CD14-positive monocyte (primary cell): ENCODE results near the gene SLC26A11. TPM values are rescaled to one million over a fixed set of nuclear protein-coding genes. Genes with fewer than 3 reads are reported as not detected.
A peak's percentile ranks its signal among the peaks of the same experiment; 100 is the strongest.

Source experiments
- DNase-seq, 3 donors: peaks; one replicate each; pipeline ENCODE4 v3.0.0-alpha.2; 2011 to 2022
- H2AFZ ChIP-seq: 2 replicates; pipeline ENCODE4 v1.6.0; 2012; ENCODE audit warnings: mild to moderate bottlenecking, low read depth, low read length, inconsistent platforms; ENCODE audit not compliant: insufficient read depth, poor library complexity, severe bottlenecking
- H3K27ac ChIP-seq, 2 donors: 1 replicate in 1 of 2; 2 replicates in 1 of 2; pipeline ENCODE4 v1.5.1; 2012 to 2013; ENCODE audit warnings: low read length in 2 of 2, control low read depth in 1 of 2, inconsistent platforms in 1 of 2, low read depth in 1 of 2, mild to moderate bottlenecking in 1 of 2
- H3K27me3 ChIP-seq, 2 donors: one replicate each; pipeline versions ENCODE4 v1.6.0 to v1.6.1; 2011 to 2013; ENCODE audit warnings: low read length in 2 of 2; ENCODE audit not compliant: control insufficient read depth in 2 of 2, insufficient read depth in 2 of 2
- H3K36me3 ChIP-seq, 2 donors: replicated peaks in 1 of 2; 1 replicate in 1 of 2; 2 replicates in 1 of 2; pipeline versions ENCODE4 v1.5.1 to v1.6.1; 2012 to 2013; ENCODE audit warnings: low read length in 2 of 2, control low read depth in 1 of 2, inconsistent platforms in 1 of 2, mild to moderate bottlenecking in 1 of 2; ENCODE audit not compliant: insufficient read depth in 2 of 2, control insufficient read depth in 1 of 2
- H3K4me1 ChIP-seq, 2 donors: 1 replicate in 1 of 2; 2 replicates in 1 of 2; pipeline versions ENCODE4 v1.5.1 to v1.6.1; 2012 to 2013; ENCODE audit warnings: low read length in 2 of 2, control low read depth in 1 of 2, inconsistent platforms in 1 of 2, mild to moderate bottlenecking in 1 of 2, moderate library complexity in 1 of 2; ENCODE audit not compliant: insufficient read depth in 2 of 2, control insufficient read depth in 1 of 2
- H3K4me2 ChIP-seq: replicated peaks from 2 replicates; pipeline ENCODE3; 2012; ENCODE audit warnings: low read length, moderate library complexity, mild to moderate bottlenecking; ENCODE audit not compliant: poor library complexity, severe bottlenecking; ENCODE audit errors: extremely low read depth
- H3K4me3 ChIP-seq, 3 experiments: fragments of 200-600 bp in 1 of 3; sonication (generic) in 1 of 3; replicated peaks in 1 of 3; 1 replicate in 2 of 3; 2 replicates in 1 of 3; pipeline ENCODE4 v1.5.1; 2011 to 2013; ENCODE audit warnings: low read length in 3 of 3, mild to moderate bottlenecking in 3 of 3, control low read depth in 2 of 3, low read depth in 2 of 3, inconsistent platforms in 1 of 3, moderate library complexity in 1 of 3
- H3K79me2 ChIP-seq: 2 replicates; pipeline ENCODE4 v1.6.0; 2012; ENCODE audit warnings: mild to moderate bottlenecking, control low read depth, inconsistent platforms, low read length, moderate library complexity; ENCODE audit not compliant: insufficient read depth
- H3K9ac ChIP-seq: 2 replicates; pipeline ENCODE4 v1.6.0; 2017; ENCODE audit warnings: low read length, mild to moderate bottlenecking; ENCODE audit not compliant: insufficient read depth, poor library complexity, severe bottlenecking
- H3K9me3 ChIP-seq, 2 donors: replicated peaks in 1 of 2; 1 replicate in 1 of 2; 2 replicates in 1 of 2; pipeline versions ENCODE4 v1.5.1 to v1.6.1; 2012 to 2013; ENCODE audit warnings: low read length in 2 of 2, control low read depth in 1 of 2; ENCODE audit not compliant: control insufficient read depth in 1 of 2, insufficient read depth in 1 of 2
- H4K20me1 ChIP-seq: 2 replicates; pipeline ENCODE4 v1.6.0; 2012; ENCODE audit warnings: mild to moderate bottlenecking, low read length, control low read depth, moderate library complexity; ENCODE audit not compliant: insufficient read depth
- H3K27ac Mint-ChIP-seq, 7 donors: one replicate each; pipeline ENCODE4 v1.8.0; 2020; ENCODE audit warnings: mild to moderate bottlenecking in 7 of 7, mixed read lengths in 7 of 7, moderate library complexity in 6 of 7, inconsistent platforms in 2 of 7
- H3K27me3 Mint-ChIP-seq, 3 donors: one replicate each; pipeline ENCODE4 v1.8.0; 2021 to 2022; ENCODE audit warnings: low read depth in 3 of 3, mild to moderate bottlenecking in 3 of 3, mixed read lengths in 3 of 3, moderate library complexity in 3 of 3, inconsistent platforms in 1 of 3
- H3K36me3 Mint-ChIP-seq, 2 donors: one replicate each; pipeline ENCODE4 v1.8.0; 2020; ENCODE audit warnings: mixed read lengths in 2 of 2, inconsistent platforms in 1 of 2, mild to moderate bottlenecking in 1 of 2
- H3K4me1 Mint-ChIP-seq: one replicate; pipeline ENCODE4 v1.8.0; 2020; ENCODE audit warnings: mild to moderate bottlenecking, mixed read lengths
- H3K4me3 Mint-ChIP-seq, 2 donors: one replicate each; pipeline ENCODE4 v1.8.0; 2020; ENCODE audit warnings: mild to moderate bottlenecking in 2 of 2, mixed read lengths in 2 of 2, moderate library complexity in 1 of 2
- H3K9me3 Mint-ChIP-seq, 7 donors: one replicate each; pipeline ENCODE4 v1.8.0; 2020 to 2022; ENCODE audit warnings: mixed read lengths in 7 of 7, mild to moderate bottlenecking in 6 of 7, moderate library complexity in 6 of 7, inconsistent platforms in 2 of 7
- CTCF ChIP-seq: fragments of 200-600 bp; IDR thresholded peaks from one replicate; pipeline ENCODE4 v1.8.0; 2022; ENCODE audit warnings: antibody characterized with exemption, mild to moderate bottlenecking
- WGBS: methylation state at CpG from one replicate; pipeline ENCODE4 v1.1.5; 2013; ENCODE audit warnings: missing lambda C conversion rate; ENCODE audit not compliant: insufficient coverage; 5-methylcytosine and 5-hydroxymethylcytosine counted together
- intact Hi-C, 2 donors: fragments of 100-400 bp; cut with micrococcal nuclease; formaldehyde crosslinking; loops; one replicate each; pipeline versions ENCODE4 v1.15.0 to v1.15.1; 2023
- polyA plus RNA-seq, 3 donors: library from polyadenylated mRNA; depleted of rRNA in 1 of 3; unstranded in 2 of 3; stranded (reverse) in 1 of 3; fragments of 300-500 nt in 2 of 3; fragments of >200 nt in 1 of 3; fragmentation: Illumina TruSeq in 2 of 3; gene quantifications; 1 replicate in 2 of 3; 2 replicates in 1 of 3; pipeline ENCODE4 v1.2.3, GENCODE V29; 2012 to 2021

The SLC26A11 gene
- polyA plus RNA-seq, 3 donors = 1.8 to 29.7 (median 2.6) TPM

- intact Hi-C loops = no loop called here
- H3K36me3 ChIP-seq = no peaks in the 10 kb centered on the region
These were observed 26.0 kb downstream of the SLC26A11 start for GRCh38 chr17:80246266-80246681.

GRCh38 chr17:80246726-80247125, 26.5 kb downstream of the SLC26A11 start:
- TF ChIP-seq CTCF = no peak
- intact Hi-C loops = no loop called here
- Mint-ChIP-seq H3K27ac (no peak overlapping the region), H3K27me3 (peaks cover 0 to 10% (median 9%) of the 10 kb centered on the region in 3 donors), H3K4me1 (no peaks in the 10 kb centered on the region), H3K36me3 (peaks cover 0 to 17% of the 10 kb centered on the region in 2 donors), H3K4me3 (no peak overlapping the region), H3K9me3 (peaks cover 0 to 2% (median 0%) of the 10 kb centered on the region in 7 donors)
- H3K36me3 ChIP-seq = no peaks in the 10 kb centered on the region
- H3K4me1 ChIP-seq = no peaks in the 10 kb centered on the region
- H3K4me3 ChIP-seq = no peak overlapping the region
- no peak for DNase-seq
- no peaks in the 10 kb centered on the region for H3K79me2 ChIP-seq
- no peak overlapping the region for H2AFZ ChIP-seq
- no peaks in the 10 kb centered on the region for H3K9me3 ChIP-seq
- WGBS = 82% methylated on average over 3 of the region's 8 CpGs
- no peaks in the 10 kb centered on the region for H4K20me1 ChIP-seq
- no peaks in the 10 kb centered on the region for H3K27me3 ChIP-seq
- no peak overlapping the region for H3K9ac ChIP-seq
- H3K27ac ChIP-seq = no peak overlapping the region
- no peak overlapping the region for H3K4me2 ChIP-seq

More at GRCh38 chr17:80246266-80246681, 26.0 kb downstream of the SLC26A11 start:
- no peak for DNase-seq
- Histone ChIP-seq H3K4me1 (no peaks in the 10 kb centered on the region), H3K9me3 (no peaks in the 10 kb centered on the region), H3K9ac (no peak overlapping the region), H2AFZ (no peak overlapping the region), H3K27ac (no peak overlapping the region), H3K4me2 (no peak overlapping the region), H3K79me2 (no peaks in the 10 kb centered on the region), H4K20me1 (no peaks in the 10 kb centered on the region), H3K4me3 (no peak overlapping the region), H3K27me3 (no peaks in the 10 kb centered on the region)
- Mint-ChIP-seq H3K27ac (peak overlapping the region in 1 of 7 donors; percentile 18), H3K9me3 (peaks cover 0 to 2% (median 0%) of the 10 kb centered on the region in 7 donors), H3K4me3 (no peak overlapping the region), H3K4me1 (no peaks in the 10 kb centered on the region), H3K36me3 (peaks cover 4 to 20% of the 10 kb centered on the region in 2 donors), H3K27me3 (peaks cover 3 to 8% (median 6%) of the 10 kb centered on the region in 3 donors)
- TF ChIP-seq CTCF = no peak
- WGBS = 100% methylated on average over 5 of the region's 19 CpGs
